Endothelial cell of umbilical vein (primary cell): ENCODE data around the gene NFIA. TPM values are rescaled to one million over a fixed set of nuclear protein-coding genes. Genes with fewer than 3 reads are reported as not detected.

Experiments
- BruUV-seq: library from RNA; stranded (reverse); fragments of 400-500 nt; replicated peaks from 2 replicates; lab custom pipeline; 2021; lab: Mats Ljungman, UMichigan
- CTCF ChIA-PET: fragments of 300-600, 350-600 bp; sonication (Branson Sonifier 250); formaldehyde crosslinking; loops from one replicate; lab custom pipeline; 2021; ENCODE audit warnings: antibody characterized with exemption, inconsistent platforms; lab: Charles Lee
- POLR2A ChIA-PET: fragments of 300-600, 350-600 bp; sonication (Branson Sonifier 250); formaldehyde crosslinking; loops from one replicate; lab custom pipeline; 2021; ENCODE audit warnings: antibody characterized with exemption, inconsistent platforms; lab: Charles Lee
- DNase-seq: peaks from one replicate; pipeline ENCODE4 v3.0.0-alpha.2; 2011; ENCODE audit warnings: low read depth, low spot score
- FAIRE-seq: peaks from 2 replicates; lab custom pipeline; 2011; peaks lifted over from hg19 to GRCh38; lab: Jason Lieb, UNC
- H2AFZ ChIP-seq: 2 replicates; pipeline ENCODE4 v1.6.0; 2012; ENCODE audit warnings: low read depth, low read length, control low read depth, inconsistent platforms
- H3K27ac ChIP-seq: 2 replicates; pipeline ENCODE4 v1.5.1; 2011; ENCODE audit warnings: low read depth, mild to moderate bottlenecking, control low read depth, low read length, moderate library complexity; ENCODE audit not compliant: insufficient read depth
- H3K27me3 ChIP-seq, 2 experiments: 2 replicates each; pipeline versions ENCODE4 v1.6.0 to v1.6.1; 2011; ENCODE audit warnings: low read length in 2 of 2, mixed read lengths in 1 of 2; ENCODE audit not compliant: control insufficient read depth in 2 of 2, insufficient read depth in 2 of 2
- H3K36me3 ChIP-seq, 2 experiments: 2 replicates in 1 of 2; 3 replicates in 1 of 2; pipeline ENCODE4 v1.5.1; 2011; ENCODE audit warnings: low read length in 2 of 2, mild to moderate bottlenecking in 1 of 2, moderate library complexity in 1 of 2; ENCODE audit not compliant: control insufficient read depth in 2 of 2, insufficient read depth in 2 of 2; ENCODE audit errors: extremely low read depth in 1 of 2
- H3K4me1 ChIP-seq: 3 replicates; pipeline ENCODE4 v1.5.1; 2011; ENCODE audit warnings: mild to moderate bottlenecking, low read length; ENCODE audit not compliant: control insufficient read depth, insufficient read depth; ENCODE audit errors: extremely low read depth
- H3K4me2 ChIP-seq: 2 replicates; pipeline ENCODE4 v1.6.1; 2011; ENCODE audit warnings: low read length, control low read depth, mixed read lengths; ENCODE audit not compliant: insufficient read depth
- H3K4me3 ChIP-seq, 3 experiments: fragments of 200-600 bp in 1 of 3; sonication (generic), shearing (Covaris generic) in 1 of 3; replicated peaks in 1 of 3; 2 replicates each; pipeline ENCODE4 v1.5.1; 2011 to 2016; ENCODE audit warnings: control low read depth in 3 of 3, low read length in 3 of 3, mild to moderate bottlenecking in 2 of 3, inconsistent platforms in 1 of 3, low read depth in 1 of 3, moderate library complexity in 1 of 3; ENCODE audit not compliant: insufficient read depth in 1 of 3
- H3K79me2 ChIP-seq: 2 replicates; pipeline ENCODE4 v1.6.0; 2012; ENCODE audit warnings: low read length, inconsistent platforms; ENCODE audit not compliant: control insufficient read depth, insufficient read depth
- H3K9ac ChIP-seq: replicated peaks from 2 replicates; pipeline ENCODE3; 2011; ENCODE audit warnings: low read length, control low read depth; ENCODE audit not compliant: insufficient read depth; ENCODE audit errors: extremely low read depth
- H3K9me1 ChIP-seq: replicated peaks from 3 replicates; pipeline ENCODE4 v1.6.0; 2011; ENCODE audit warnings: mild to moderate bottlenecking, low read length; ENCODE audit not compliant: control insufficient read depth, insufficient read depth; ENCODE audit errors: extremely low read depth
- H3K9me3 ChIP-seq: replicated peaks from 2 replicates; pipeline ENCODE4 v1.5.1; 2012; ENCODE audit warnings: low read length, inconsistent platforms; ENCODE audit not compliant: control insufficient read depth, insufficient read depth
- H4K20me1 ChIP-seq: replicated peaks from 2 replicates; pipeline ENCODE3; 2011; ENCODE audit warnings: mild to moderate bottlenecking, low read length; ENCODE audit not compliant: control insufficient read depth, insufficient read depth; ENCODE audit errors: extremely low read depth
- EZH2 ChIP-seq: IDR thresholded peaks from 2 replicates; pipeline ENCODE4 v1.6.1; 2012; ENCODE audit warnings: borderline replicate concordance, low read depth, mild to moderate bottlenecking, moderate library complexity, low read length, inconsistent platforms; ENCODE audit not compliant: severe bottlenecking
- GATA2 ChIP-seq: IDR thresholded peaks from 2 replicates; pipeline ENCODE4 v1.7.0; 2011; ENCODE audit warnings: low read depth, mild to moderate bottlenecking, moderate library complexity, mixed read lengths, low read length; ENCODE audit not compliant: insufficient read length, insufficient read depth
- JUN ChIP-seq: IDR thresholded peaks from 2 replicates; pipeline ENCODE4 v1.6.1; 2011; ENCODE audit warnings: borderline replicate concordance, low read depth; ENCODE audit not compliant: insufficient read length, insufficient read depth
- MYC ChIP-seq: IDR thresholded peaks from one replicate; pipeline ENCODE4 v1.6.1; 2011; ENCODE audit warnings: mild to moderate bottlenecking, low read depth, low read length
- POLR2AphosphoS5 ChIP-seq: IDR thresholded peaks from 2 replicates; pipeline ENCODE4 v1.6.1; 2012; ENCODE audit warnings: low read depth, mild to moderate bottlenecking, control low read depth, low read length, moderate library complexity; ENCODE audit not compliant: insufficient read depth
- dilution Hi-C: fragments of 300-500 bp; cut with MboI; formaldehyde crosslinking; loops from one replicate; pipeline ENCODE4 v1.15.0; 2019; ENCODE audit warnings: low sequenced_read_pairs; ENCODE audit not compliant: extremely low pct_ligation_motif_present
- intact Hi-C: fragments of 100-400 bp; cut with micrococcal nuclease; formaldehyde crosslinking; loops from one replicate; pipeline ENCODE4 v1.10.0; 2022
- polyA plus RNA-seq, 4 experiments: library from polyadenylated mRNA; depleted of rRNA in 3 of 4; stranded (reverse) in 3 of 4; unstranded in 1 of 4; fragments of >200 nt; gene quantifications; 2 replicates each; pipeline versions ENCODE4 v1.2.1 to v1.2.3, GENCODE V29; 2011 to 2012; ENCODE audit warnings: missing spikeins in 1 of 4
- total RNA-seq: library from RNA; stranded (reverse); gene quantifications from 2 replicates; pipeline ENCODE4 v1.2.3, GENCODE V29; 2021
- TF ChIP-seq, protein P1 (sequence below), 2 donors: IDR thresholded peaks; 1 replicate in 1 of 2; 2 replicates in 1 of 2; pipeline ENCODE4 v1.5.1; 2011; ENCODE audit warnings: low read length in 2 of 2, mild to moderate bottlenecking in 2 of 2, moderate library complexity in 2 of 2, control low read depth in 1 of 2, inconsistent platforms in 1 of 2, low read depth in 1 of 2; ENCODE audit not compliant: insufficient read depth in 1 of 2; ENCODE audit errors: extremely low read depth in 1 of 2
- TF ChIP-seq, protein P2 (sequence below): IDR thresholded peaks from 2 replicates; pipeline ENCODE4 v1.6.1; 2011; ENCODE audit not compliant: insufficient read depth, insufficient read length

The NFIA gene
- total and polyA plus RNA-seq, 2 donors (not counting 3 experiments of a cell fraction or from before 2014, with no cell fraction given), result 25.5 to 47.0 TPM

DNA sequence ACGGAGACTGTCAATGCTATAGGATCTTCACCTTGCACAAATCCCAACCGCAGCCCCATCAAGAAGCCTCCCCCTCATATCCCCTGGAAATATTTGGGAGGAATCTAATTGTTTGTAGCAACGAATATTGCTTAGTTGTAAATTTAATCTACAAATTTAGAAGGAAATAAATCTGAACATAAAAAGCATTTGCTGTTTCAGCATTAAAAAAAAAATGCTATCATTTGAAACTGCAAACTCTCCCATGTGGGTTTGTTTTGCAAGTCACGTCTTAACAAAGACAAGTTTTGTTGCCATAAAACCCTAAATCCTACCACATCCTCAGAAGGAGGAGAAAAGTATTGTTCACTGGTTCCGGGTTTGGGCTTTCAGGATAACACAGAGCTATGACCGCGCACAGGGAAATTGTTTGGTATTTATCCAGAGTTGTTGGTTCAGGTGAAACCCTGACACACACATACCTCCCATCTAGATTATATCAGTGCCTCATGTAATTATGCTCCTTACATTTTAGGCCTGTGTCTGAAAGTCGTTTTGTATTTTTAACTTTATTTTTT is 363.0 kb downstream of the NFIA start:
- Histone ChIP-seq H3K4me3 (no peak overlapping the region), H3K36me3 (no peaks in the 10 kb centered on the region), H3K9me3 (no peaks in the 10 kb centered on the region), H3K9me1 (no peaks in the 10 kb centered on the region), H3K4me1 (peaks cover 11% of the 10 kb centered on the region), H3K27ac (no peak overlapping the region), H3K79me2 (no peaks in the 10 kb centered on the region), H3K4me2 (no peak overlapping the region), H3K27me3 (no peaks in the 10 kb centered on the region), H4K20me1 (no peaks in the 10 kb centered on the region), H2AFZ (no peak overlapping the region), H3K9ac (no peak overlapping the region)
- BruUV-seq, result no TSS peak
- ChIA-PET CTCF (interaction anchor here (1.1 kb wide), 1 partner anchor 10 kb away, joined by 3 read pairs; no protein-coding TSS in a partner anchor), POLR2A (no interaction called here)
- intact Hi-C loops, result no loop called here
- FAIRE-seq (no peak), DNase-seq (no peak)
- dilution Hi-C loops, result no loop called here
- no peak for TF ChIP-seq POLR2AphosphoS5
- peak; percentile 28 for TF ChIP-seq GATA2

DNA sequence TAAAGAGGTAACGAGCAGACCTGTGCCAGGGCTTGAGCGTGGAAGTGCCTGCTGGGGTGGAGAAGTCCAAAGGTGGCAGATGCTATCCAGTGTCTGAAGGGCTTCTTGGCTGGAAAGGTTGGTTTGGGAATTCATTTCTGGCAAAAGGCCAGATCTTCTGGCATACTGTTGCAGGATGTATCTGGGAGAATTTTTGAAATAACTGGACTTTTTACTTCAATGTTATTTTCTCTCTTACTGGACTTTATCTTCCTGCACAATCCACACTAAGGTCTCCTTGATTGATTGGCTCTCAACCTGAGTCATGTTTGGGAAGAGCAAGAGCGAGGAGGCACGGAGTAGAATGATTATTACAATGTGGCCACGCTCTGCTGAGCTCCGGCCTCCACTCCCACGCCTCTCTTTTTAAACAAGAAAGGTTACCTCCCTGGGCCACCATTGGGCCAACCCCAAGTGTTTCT is 364.2 kb downstream of the NFIA start:
- BruUV-seq, result no TSS peak
- no peaks in the 10 kb centered on the region for H3K79me2 ChIP-seq
- H3K36me3 ChIP-seq, result no peaks in the 10 kb centered on the region
- no peak for TF ChIP-seq POLR2AphosphoS5
- TF ChIP-seq EZH2, result no peak
- TF ChIP-seq, protein P1, sequence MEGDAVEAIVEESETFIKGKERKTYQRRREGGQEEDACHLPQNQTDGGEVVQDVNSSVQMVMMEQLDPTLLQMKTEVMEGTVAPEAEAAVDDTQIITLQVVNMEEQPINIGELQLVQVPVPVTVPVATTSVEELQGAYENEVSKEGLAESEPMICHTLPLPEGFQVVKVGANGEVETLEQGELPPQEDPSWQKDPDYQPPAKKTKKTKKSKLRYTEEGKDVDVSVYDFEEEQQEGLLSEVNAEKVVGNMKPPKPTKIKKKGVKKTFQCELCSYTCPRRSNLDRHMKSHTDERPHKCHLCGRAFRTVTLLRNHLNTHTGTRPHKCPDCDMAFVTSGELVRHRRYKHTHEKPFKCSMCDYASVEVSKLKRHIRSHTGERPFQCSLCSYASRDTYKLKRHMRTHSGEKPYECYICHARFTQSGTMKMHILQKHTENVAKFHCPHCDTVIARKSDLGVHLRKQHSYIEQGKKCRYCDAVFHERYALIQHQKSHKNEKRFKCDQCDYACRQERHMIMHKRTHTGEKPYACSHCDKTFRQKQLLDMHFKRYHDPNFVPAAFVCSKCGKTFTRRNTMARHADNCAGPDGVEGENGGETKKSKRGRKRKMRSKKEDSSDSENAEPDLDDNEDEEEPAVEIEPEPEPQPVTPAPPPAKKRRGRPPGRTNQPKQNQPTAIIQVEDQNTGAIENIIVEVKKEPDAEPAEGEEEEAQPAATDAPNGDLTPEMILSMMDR (IDR thresholded peaks at IDR 0.05; ENCODE audit: extremely low read depth in 1 of 2, insufficient read depth in 1 of 2, low read depth in 1 of 2, low read length in 2 of 2), result no peak
- no peak for TF ChIP-seq JUN
- no peak for TF ChIP-seq MYC
- TF ChIP-seq, protein P2, sequence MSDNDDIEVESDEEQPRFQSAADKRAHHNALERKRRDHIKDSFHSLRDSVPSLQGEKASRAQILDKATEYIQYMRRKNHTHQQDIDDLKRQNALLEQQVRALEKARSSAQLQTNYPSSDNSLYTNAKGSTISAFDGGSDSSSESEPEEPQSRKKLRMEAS, result no peak
- DNase-seq, result peak; percentile 55
- H3K4me1 ChIP-seq, result peaks cover 24% of the 10 kb centered on the region
- no peak overlapping the region for H3K4me3 ChIP-seq
- ChIA-PET CTCF (interaction anchor here (0.8 kb wide), 1 partner anchor 396 kb away, joined by 3 read pairs; no protein-coding TSS in a partner anchor), POLR2A (interaction anchor here (1.4 kb wide), 1 partner anchor 11 kb away, joined by 3 read pairs; no protein-coding TSS in a partner anchor)
- H3K27me3 ChIP-seq, result no peaks in the 10 kb centered on the region
- dilution Hi-C loops, result no loop called here
- intact Hi-C loops, result no loop called here
- no peak overlapping the region for H2AFZ ChIP-seq
- no peaks in the 10 kb centered on the region for H4K20me1 ChIP-seq
- no peaks in the 10 kb centered on the region for H3K9me3 ChIP-seq
- no peak overlapping the region for H3K27ac ChIP-seq
- H3K9me1 ChIP-seq, result no peaks in the 10 kb centered on the region
- no peak for FAIRE-seq
- H3K4me2 ChIP-seq, result no peak overlapping the region
- H3K9ac ChIP-seq, result no peak overlapping the region
